Measurements from ENCODE around the gene NPC2. TPM values are rescaled to one million over a fixed set of nuclear protein-coding genes. Genes with fewer than 3 reads are reported as not detected.

NPC2 gene
- total RNA-seq, 1 experiment from 2014 or later = 141 TPM

GRCh38 chr14:74541225-74541624, 48.1 kb upstream of the NPC2 start:
- TF ChIP-seq, protein P1, sequence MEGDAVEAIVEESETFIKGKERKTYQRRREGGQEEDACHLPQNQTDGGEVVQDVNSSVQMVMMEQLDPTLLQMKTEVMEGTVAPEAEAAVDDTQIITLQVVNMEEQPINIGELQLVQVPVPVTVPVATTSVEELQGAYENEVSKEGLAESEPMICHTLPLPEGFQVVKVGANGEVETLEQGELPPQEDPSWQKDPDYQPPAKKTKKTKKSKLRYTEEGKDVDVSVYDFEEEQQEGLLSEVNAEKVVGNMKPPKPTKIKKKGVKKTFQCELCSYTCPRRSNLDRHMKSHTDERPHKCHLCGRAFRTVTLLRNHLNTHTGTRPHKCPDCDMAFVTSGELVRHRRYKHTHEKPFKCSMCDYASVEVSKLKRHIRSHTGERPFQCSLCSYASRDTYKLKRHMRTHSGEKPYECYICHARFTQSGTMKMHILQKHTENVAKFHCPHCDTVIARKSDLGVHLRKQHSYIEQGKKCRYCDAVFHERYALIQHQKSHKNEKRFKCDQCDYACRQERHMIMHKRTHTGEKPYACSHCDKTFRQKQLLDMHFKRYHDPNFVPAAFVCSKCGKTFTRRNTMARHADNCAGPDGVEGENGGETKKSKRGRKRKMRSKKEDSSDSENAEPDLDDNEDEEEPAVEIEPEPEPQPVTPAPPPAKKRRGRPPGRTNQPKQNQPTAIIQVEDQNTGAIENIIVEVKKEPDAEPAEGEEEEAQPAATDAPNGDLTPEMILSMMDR (IDR thresholded peaks at IDR 0.05) = no peak
- TF ChIP-seq TCF7L2 (IDR thresholded peaks at IDR 0.05; ENCODE audit: low read depth, low read length) = no peak
- no peak for DNase-seq (ENCODE audit: low read depth, low spot score)
- in situ Hi-C loops (cut with HindIII; ENCODE audit: low pct_unique_long_range_greater_than_20kb, low sequenced_read_pairs) (no loop called here), intact Hi-C loops (cut with micrococcal nuclease; ENCODE audit: unreplicated experiment) (no loop called here)
- ATAC-seq = no peak
- Histone ChIP-seq H3K36me3 (ENCODE audit: control insufficient read depth, insufficient read depth, low read length) (no peaks in the 10 kb centered on the region), H3K4me3 (ENCODE audit: low read depth in 2 of 2, low read length in 2 of 2) (no peak overlapping the region), H3K27me3 (ENCODE audit: control insufficient read depth, insufficient read depth, low read length) (no peaks in the 10 kb centered on the region), H3K9me3 (ENCODE audit: control insufficient read depth, insufficient read depth, low read depth, low read length) (no peaks in the 10 kb centered on the region), H3K4me1 (ENCODE audit: control insufficient read depth, insufficient read depth, low read length) (no peaks in the 10 kb centered on the region), H3K27ac (ENCODE audit: low read length) (no peak overlapping the region)
- CTCF ChIA-PET = no interaction called here
- no TSS peak for BruUV-seq (replicated peaks)
- POLR2A ChIA-PET = no interaction called here

GRCh38 chr14:74539503-74539902, 46.4 kb upstream of the NPC2 start:
- intact Hi-C loops (cut with micrococcal nuclease; ENCODE audit: unreplicated experiment) = no loop called here
- Histone ChIP-seq H3K27me3 (ENCODE audit: control insufficient read depth, insufficient read depth, low read length) (no peaks in the 10 kb centered on the region), H3K4me3 (ENCODE audit: low read depth in 2 of 2, low read length in 2 of 2) (no peak overlapping the region), H3K36me3 (ENCODE audit: control insufficient read depth, insufficient read depth, low read length) (no peaks in the 10 kb centered on the region), H3K4me1 (ENCODE audit: control insufficient read depth, insufficient read depth, low read length) (no peaks in the 10 kb centered on the region), H3K9me3 (ENCODE audit: control insufficient read depth, insufficient read depth, low read depth, low read length) (no peaks in the 10 kb centered on the region), H3K27ac (ENCODE audit: low read length) (no peak overlapping the region)
- in situ Hi-C loops (cut with HindIII; ENCODE audit: low pct_unique_long_range_greater_than_20kb, low sequenced_read_pairs) = no loop called here
- no peak for ATAC-seq
- no peak for DNase-seq (ENCODE audit: low read depth, low spot score)
- ChIA-PET CTCF (no interaction called here), POLR2A (interaction anchor here (0.5 kb wide), 1 partner anchor 210 kb away, joined by 4 read pairs; no protein-coding TSS in a partner anchor)
- TF ChIP-seq, protein P1 (IDR thresholded peaks at IDR 0.05) = no peak
- TF ChIP-seq POLR2AphosphoS5 (IDR thresholded peaks at IDR 0.05; ENCODE audit: low read depth, low read length) = no peak
- TF ChIP-seq TCF7L2 (IDR thresholded peaks at IDR 0.05; ENCODE audit: low read depth, low read length) = no peak
- no peak for TF ChIP-seq SIN3A (IDR thresholded peaks at IDR 0.05; ENCODE audit: borderline replicate concordance, insufficient read depth, low read depth, low read length)
- TF ChIP-seq, protein P2, sequence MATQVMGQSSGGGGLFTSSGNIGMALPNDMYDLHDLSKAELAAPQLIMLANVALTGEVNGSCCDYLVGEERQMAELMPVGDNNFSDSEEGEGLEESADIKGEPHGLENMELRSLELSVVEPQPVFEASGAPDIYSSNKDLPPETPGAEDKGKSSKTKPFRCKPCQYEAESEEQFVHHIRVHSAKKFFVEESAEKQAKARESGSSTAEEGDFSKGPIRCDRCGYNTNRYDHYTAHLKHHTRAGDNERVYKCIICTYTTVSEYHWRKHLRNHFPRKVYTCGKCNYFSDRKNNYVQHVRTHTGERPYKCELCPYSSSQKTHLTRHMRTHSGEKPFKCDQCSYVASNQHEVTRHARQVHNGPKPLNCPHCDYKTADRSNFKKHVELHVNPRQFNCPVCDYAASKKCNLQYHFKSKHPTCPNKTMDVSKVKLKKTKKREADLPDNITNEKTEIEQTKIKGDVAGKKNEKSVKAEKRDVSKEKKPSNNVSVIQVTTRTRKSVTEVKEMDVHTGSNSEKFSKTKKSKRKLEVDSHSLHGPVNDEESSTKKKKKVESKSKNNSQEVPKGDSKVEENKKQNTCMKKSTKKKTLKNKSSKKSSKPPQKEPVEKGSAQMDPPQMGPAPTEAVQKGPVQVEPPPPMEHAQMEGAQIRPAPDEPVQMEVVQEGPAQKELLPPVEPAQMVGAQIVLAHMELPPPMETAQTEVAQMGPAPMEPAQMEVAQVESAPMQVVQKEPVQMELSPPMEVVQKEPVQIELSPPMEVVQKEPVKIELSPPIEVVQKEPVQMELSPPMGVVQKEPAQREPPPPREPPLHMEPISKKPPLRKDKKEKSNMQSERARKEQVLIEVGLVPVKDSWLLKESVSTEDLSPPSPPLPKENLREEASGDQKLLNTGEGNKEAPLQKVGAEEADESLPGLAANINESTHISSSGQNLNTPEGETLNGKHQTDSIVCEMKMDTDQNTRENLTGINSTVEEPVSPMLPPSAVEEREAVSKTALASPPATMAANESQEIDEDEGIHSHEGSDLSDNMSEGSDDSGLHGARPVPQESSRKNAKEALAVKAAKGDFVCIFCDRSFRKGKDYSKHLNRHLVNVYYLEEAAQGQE (IDR thresholded peaks at IDR 0.05; ENCODE audit: insufficient read depth in 1 of 2, low read depth in 2 of 2, low read length in 1 of 2) = no peak
- no TSS peak for BruUV-seq (replicated peaks)
